GM23338 (cell line): ENCODE data around the gene MFAP4. TPM values are rescaled to one million over a fixed set of nuclear protein-coding genes. Genes with fewer than 3 reads are reported as not detected.

Experiments
- ATAC-seq: fragments of 200-7000 bp; cut with Tn5 transposase; 3 replicates; pipeline ENCODE4 v1.9.1; 2020
- DNase-seq: peaks from one replicate; pipeline ENCODE4 v3.0.0-alpha.2; 2015; ENCODE audit warnings: low spot score
- H2AFZ ChIP-seq: fragments of 200-600 bp; sonication (generic); 2 replicates; pipeline ENCODE4 v1.8.0; 2016; ENCODE audit warnings: antibody characterized with exemption, mild to moderate bottlenecking, moderate library complexity
- H3F3A ChIP-seq: fragments of 200-600 bp; sonication (generic); replicated peaks from 2 replicates; pipeline ENCODE4 v1.8.0; 2017; ENCODE audit warnings: antibody characterized with exemption, mixed run types, low read depth
- H3K27ac ChIP-seq: fragments of 200-600 bp; sonication (generic); 2 replicates; pipeline ENCODE4 v1.6.1; 2016; ENCODE audit warnings: low read depth
- H3K27me3 ChIP-seq: fragments of 200-600 bp; sonication (generic); 2 replicates; pipeline ENCODE4 v1.8.0; 2016; ENCODE audit warnings: mild to moderate bottlenecking, mixed run types, moderate library complexity; ENCODE audit not compliant: insufficient read depth
- H3K36me3 ChIP-seq: fragments of 200-600 bp; sonication (generic); 2 replicates; pipeline ENCODE4 v1.8.0; 2016; ENCODE audit warnings: mild to moderate bottlenecking; ENCODE audit not compliant: insufficient read depth
- H3K4me1 ChIP-seq: fragments of 200-600 bp; sonication (generic); 2 replicates; pipeline ENCODE4 v1.8.0; 2016; ENCODE audit warnings: mild to moderate bottlenecking, moderate library complexity; ENCODE audit not compliant: insufficient read depth
- H3K4me2 ChIP-seq: fragments of 200-600 bp; sonication (generic); 2 replicates; pipeline ENCODE4 v1.7.1; 2017; ENCODE audit warnings: mixed run types
- H3K4me3 ChIP-seq: fragments of 200-600 bp; sonication (generic); 2 replicates; pipeline ENCODE4 v1.6.1; 2016; ENCODE audit warnings: mixed run types
- H3K79me2 ChIP-seq: fragments of 200-600 bp; sonication (generic); replicated peaks from 2 replicates; pipeline ENCODE4 v1.8.0; 2017; ENCODE audit warnings: mild to moderate bottlenecking; ENCODE audit not compliant: insufficient read depth
- H3K9me2 ChIP-seq: fragments of 200-600 bp; sonication (generic); 2 replicates; pipeline ENCODE4 v1.8.0; 2017; ENCODE audit not compliant: insufficient read depth
- H4K20me1 ChIP-seq: fragments of 200-600 bp; sonication (generic); replicated peaks from 2 replicates; pipeline ENCODE4 v1.8.0; 2017; ENCODE audit warnings: mild to moderate bottlenecking; ENCODE audit not compliant: insufficient read depth
- H3K27ac Mint-ChIP-seq: 2 replicates; pipeline ENCODE4 v1.8.0; 2020; ENCODE audit warnings: inconsistent platforms, mild to moderate bottlenecking, moderate library complexity, mixed read lengths
- H3K27me3 Mint-ChIP-seq: 3 replicates; pipeline ENCODE4 v1.8.0; 2022; ENCODE audit warnings: low read depth, mild to moderate bottlenecking, moderate library complexity, mixed read lengths, inconsistent platforms; ENCODE audit not compliant: insufficient read depth, poor library complexity
- H3K36me3 Mint-ChIP-seq: 3 replicates; pipeline ENCODE4 v1.8.0; 2021; ENCODE audit warnings: low read depth, mild to moderate bottlenecking, inconsistent platforms, moderate library complexity, mixed read lengths
- H3K4me1 Mint-ChIP-seq: 3 replicates; pipeline ENCODE4 v1.8.0; 2020; ENCODE audit warnings: mild to moderate bottlenecking, inconsistent platforms, mixed read lengths
- H3K4me3 Mint-ChIP-seq: 3 replicates; pipeline ENCODE4 v1.8.0; 2021; ENCODE audit warnings: moderate library complexity, mild to moderate bottlenecking, inconsistent platforms, mixed read lengths
- H3K9me3 Mint-ChIP-seq: 3 replicates; pipeline ENCODE4 v1.8.0; 2020; ENCODE audit warnings: moderate library complexity, mild to moderate bottlenecking, inconsistent platforms, mixed read lengths
- NANOG ChIP-seq: IDR thresholded peaks from 2 replicates; pipeline ENCODE4 v1.6.1; 2016; ENCODE audit warnings: antibody characterized with exemption, borderline replicate concordance
- POLR2AphosphoS5 ChIP-seq: IDR thresholded peaks from 2 replicates; pipeline ENCODE4 v1.6.1; 2016; ENCODE audit warnings: antibody characterized with exemption, low read depth
- STAT1 ChIP-seq: IDR thresholded peaks from one replicate; pipeline ENCODE4 v1.6.1; 2016; ENCODE audit warnings: antibody characterized with exemption; ENCODE audit not compliant: unreplicated experiment
- ZNF114 ChIP-seq: fragments of 250-450 bp; sonication (Bioruptor Pico); IDR thresholded peaks from 2 replicates; pipeline ENCODE4 v1.5.0; 2020; ENCODE audit warnings: mild to moderate bottlenecking, moderate library complexity
- ZNF331 ChIP-seq: fragments of 250-450 bp; sonication (Bioruptor Pico); IDR thresholded peaks from 2 replicates; pipeline ENCODE4 v1.5.0; 2020; ENCODE audit warnings: low read depth, mild to moderate bottlenecking, moderate library complexity
- polyA plus RNA-seq: library from polyadenylated mRNA; unstranded; fragments of >200 nt; fragmentation: Nextera tagmentation; extraction: Ambion mirVana; gene quantifications from 2 replicates; pipeline ENCODE4 v1.2.1, GENCODE V29; 2016
- total RNA-seq: library from RNA; depleted of rRNA; stranded (reverse); fragments of >200 nt; shearing (Covaris generic); gene quantifications from 2 replicates; pipeline ENCODE4 v1.2.3, GENCODE V29; 2014
- TF ChIP-seq, protein P1 (sequence below), 2 experiments: fragments of 200-600 bp in 1 of 2; sonication (generic) in 1 of 2; conservative IDR thresholded peaks; 2 replicates each; pipeline versions ENCODE4 v1.5.1 to v1.6.1; 2016 to 2017; ENCODE audit warnings: antibody characterized with exemption in 2 of 2, low read depth in 2 of 2, mild to moderate bottlenecking in 2 of 2, moderate library complexity in 1 of 2
- TF ChIP-seq, protein P2 (sequence below): IDR thresholded peaks from 2 replicates; pipeline ENCODE4 v1.6.1; 2016; ENCODE audit warnings: antibody characterized with exemption
- TF ChIP-seq, protein P3 (sequence below): IDR thresholded peaks from one replicate; pipeline ENCODE4 v1.6.1; 2018; ENCODE audit warnings: antibody characterized with exemption; ENCODE audit not compliant: unreplicated experiment
- TF ChIP-seq, protein P4 (sequence below): fragments of 250-450 bp; sonication (Bioruptor Pico); IDR thresholded peaks from 2 replicates; pipeline ENCODE4 v1.5.0; 2020; ENCODE audit warnings: mild to moderate bottlenecking, moderate library complexity

MFAP4 gene
- total and polyA plus RNA-seq, 2 experiments from 2014 or later = 7.7 to 9.7 TPM

DNA sequence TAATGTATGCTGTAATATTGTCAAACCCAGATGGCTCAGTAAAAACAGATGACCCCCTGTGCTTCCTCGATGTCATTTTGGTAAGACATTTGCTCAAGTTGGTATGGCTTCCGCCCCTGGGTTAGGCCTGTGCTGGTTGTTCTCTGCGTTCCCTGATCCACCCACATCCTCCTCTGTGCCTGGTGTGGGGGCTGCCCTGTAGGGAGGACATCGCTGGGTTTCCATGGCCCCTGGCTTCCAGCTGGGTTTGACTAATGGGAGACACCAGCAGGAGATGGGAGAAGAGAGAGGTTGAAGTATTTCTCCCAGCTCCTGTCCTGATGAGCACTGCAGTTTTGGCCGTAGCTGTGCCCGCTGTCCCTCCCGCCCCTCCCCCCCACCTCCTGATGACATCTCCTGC, 4.4 kb upstream of the MFAP4 start:
- Histone ChIP-seq H4K20me1 (no peaks in the 10 kb centered on the region), H2AFZ (no peak overlapping the region), H3K27ac (no peak overlapping the region), H3K4me3 (no peak overlapping the region), H3K79me2 (no peaks in the 10 kb centered on the region), H3F3A (peaks cover 6% of the 10 kb centered on the region; the same call in 1 of the 2 replicates), H3K4me2 (no peak overlapping the region), H3K9me2 (no peaks in the 10 kb centered on the region), H3K27me3 (no peaks in the 10 kb centered on the region), H3K36me3 (no peaks in the 10 kb centered on the region; the same call in 1 of the 2 replicates), H3K4me1 (peaks cover 27% of the 10 kb centered on the region)
- Mint-ChIP-seq H3K27ac (no peak overlapping the region), H3K27me3 (peaks cover 8% of the 10 kb centered on the region), H3K9me3 (no peaks in the 10 kb centered on the region), H3K4me3 (no peak overlapping the region), H3K36me3 (no peaks in the 10 kb centered on the region; the same call in 2 of the 3 replicates), H3K4me1 (peaks cover 39% of the 10 kb centered on the region)
- ATAC-seq (no peak), DNase-seq (no peak)
- TF ChIP-seq POLR2AphosphoS5 (no peak), STAT1 (no peak), ZNF114 (CRISPR knock-in tag) (no peak), NANOG (no peak)
- TF ChIP-seq, protein P1, sequence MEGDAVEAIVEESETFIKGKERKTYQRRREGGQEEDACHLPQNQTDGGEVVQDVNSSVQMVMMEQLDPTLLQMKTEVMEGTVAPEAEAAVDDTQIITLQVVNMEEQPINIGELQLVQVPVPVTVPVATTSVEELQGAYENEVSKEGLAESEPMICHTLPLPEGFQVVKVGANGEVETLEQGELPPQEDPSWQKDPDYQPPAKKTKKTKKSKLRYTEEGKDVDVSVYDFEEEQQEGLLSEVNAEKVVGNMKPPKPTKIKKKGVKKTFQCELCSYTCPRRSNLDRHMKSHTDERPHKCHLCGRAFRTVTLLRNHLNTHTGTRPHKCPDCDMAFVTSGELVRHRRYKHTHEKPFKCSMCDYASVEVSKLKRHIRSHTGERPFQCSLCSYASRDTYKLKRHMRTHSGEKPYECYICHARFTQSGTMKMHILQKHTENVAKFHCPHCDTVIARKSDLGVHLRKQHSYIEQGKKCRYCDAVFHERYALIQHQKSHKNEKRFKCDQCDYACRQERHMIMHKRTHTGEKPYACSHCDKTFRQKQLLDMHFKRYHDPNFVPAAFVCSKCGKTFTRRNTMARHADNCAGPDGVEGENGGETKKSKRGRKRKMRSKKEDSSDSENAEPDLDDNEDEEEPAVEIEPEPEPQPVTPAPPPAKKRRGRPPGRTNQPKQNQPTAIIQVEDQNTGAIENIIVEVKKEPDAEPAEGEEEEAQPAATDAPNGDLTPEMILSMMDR (conservative IDR thresholded peaks at IDR 0.05; ENCODE audit: low read depth in 2 of 2) = no peak
- TF ChIP-seq, protein P2, sequence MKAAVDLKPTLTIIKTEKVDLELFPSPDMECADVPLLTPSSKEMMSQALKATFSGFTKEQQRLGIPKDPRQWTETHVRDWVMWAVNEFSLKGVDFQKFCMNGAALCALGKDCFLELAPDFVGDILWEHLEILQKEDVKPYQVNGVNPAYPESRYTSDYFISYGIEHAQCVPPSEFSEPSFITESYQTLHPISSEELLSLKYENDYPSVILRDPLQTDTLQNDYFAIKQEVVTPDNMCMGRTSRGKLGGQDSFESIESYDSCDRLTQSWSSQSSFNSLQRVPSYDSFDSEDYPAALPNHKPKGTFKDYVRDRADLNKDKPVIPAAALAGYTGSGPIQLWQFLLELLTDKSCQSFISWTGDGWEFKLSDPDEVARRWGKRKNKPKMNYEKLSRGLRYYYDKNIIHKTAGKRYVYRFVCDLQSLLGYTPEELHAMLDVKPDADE = no peak

DNA sequence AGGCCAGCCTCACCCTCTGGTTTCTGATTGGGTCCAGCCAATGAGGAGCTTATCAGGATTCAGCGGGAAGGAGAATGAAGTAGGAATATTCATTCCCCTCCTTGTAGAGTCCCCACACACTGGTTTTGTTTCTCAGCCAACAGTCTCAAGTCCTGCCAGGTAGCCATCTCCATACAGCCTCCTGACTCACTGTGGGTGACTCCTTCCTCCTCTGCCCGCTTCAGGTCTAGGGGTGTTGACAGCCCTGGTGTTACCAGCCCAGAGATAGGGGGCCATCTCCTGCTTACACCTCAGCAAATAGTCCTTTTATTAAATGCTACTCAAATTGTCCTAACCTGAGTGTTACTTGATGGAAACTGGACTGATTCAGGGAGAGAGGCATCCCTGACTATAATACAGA, 4.0 kb upstream of the MFAP4 start:
- Histone ChIP-seq H3K27ac (no peak overlapping the region), H3K27me3 (no peaks in the 10 kb centered on the region), H3F3A (peaks cover 11% of the 10 kb centered on the region), H2AFZ (no peak overlapping the region), H3K4me1 (peaks cover 29% of the 10 kb centered on the region), H3K79me2 (no peaks in the 10 kb centered on the region), H4K20me1 (no peaks in the 10 kb centered on the region), H3K9me2 (no peaks in the 10 kb centered on the region), H3K4me3 (no peak overlapping the region), H3K4me2 (no peak overlapping the region), H3K36me3 (no peaks in the 10 kb centered on the region; the same call in 1 of the 2 replicates)
- no peak overlapping the region for H3K27ac Mint-ChIP-seq
- DNase-seq (no peak), ATAC-seq (no peak)
- no peaks in the 10 kb centered on the region for H3K9me3 Mint-ChIP-seq
- H3K4me3 Mint-ChIP-seq = no peak overlapping the region
- peaks cover 43% of the 10 kb centered on the region for H3K4me1 Mint-ChIP-seq
- peaks cover 8% of the 10 kb centered on the region for H3K27me3 Mint-ChIP-seq
- peaks cover 3% of the 10 kb centered on the region; the same call in 1 of the 3 replicates for H3K36me3 Mint-ChIP-seq
- TF ChIP-seq, protein P3, sequence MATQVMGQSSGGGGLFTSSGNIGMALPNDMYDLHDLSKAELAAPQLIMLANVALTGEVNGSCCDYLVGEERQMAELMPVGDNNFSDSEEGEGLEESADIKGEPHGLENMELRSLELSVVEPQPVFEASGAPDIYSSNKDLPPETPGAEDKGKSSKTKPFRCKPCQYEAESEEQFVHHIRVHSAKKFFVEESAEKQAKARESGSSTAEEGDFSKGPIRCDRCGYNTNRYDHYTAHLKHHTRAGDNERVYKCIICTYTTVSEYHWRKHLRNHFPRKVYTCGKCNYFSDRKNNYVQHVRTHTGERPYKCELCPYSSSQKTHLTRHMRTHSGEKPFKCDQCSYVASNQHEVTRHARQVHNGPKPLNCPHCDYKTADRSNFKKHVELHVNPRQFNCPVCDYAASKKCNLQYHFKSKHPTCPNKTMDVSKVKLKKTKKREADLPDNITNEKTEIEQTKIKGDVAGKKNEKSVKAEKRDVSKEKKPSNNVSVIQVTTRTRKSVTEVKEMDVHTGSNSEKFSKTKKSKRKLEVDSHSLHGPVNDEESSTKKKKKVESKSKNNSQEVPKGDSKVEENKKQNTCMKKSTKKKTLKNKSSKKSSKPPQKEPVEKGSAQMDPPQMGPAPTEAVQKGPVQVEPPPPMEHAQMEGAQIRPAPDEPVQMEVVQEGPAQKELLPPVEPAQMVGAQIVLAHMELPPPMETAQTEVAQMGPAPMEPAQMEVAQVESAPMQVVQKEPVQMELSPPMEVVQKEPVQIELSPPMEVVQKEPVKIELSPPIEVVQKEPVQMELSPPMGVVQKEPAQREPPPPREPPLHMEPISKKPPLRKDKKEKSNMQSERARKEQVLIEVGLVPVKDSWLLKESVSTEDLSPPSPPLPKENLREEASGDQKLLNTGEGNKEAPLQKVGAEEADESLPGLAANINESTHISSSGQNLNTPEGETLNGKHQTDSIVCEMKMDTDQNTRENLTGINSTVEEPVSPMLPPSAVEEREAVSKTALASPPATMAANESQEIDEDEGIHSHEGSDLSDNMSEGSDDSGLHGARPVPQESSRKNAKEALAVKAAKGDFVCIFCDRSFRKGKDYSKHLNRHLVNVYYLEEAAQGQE = no peak
- no peak for TF ChIP-seq ZNF331 (CRISPR knock-in tag)
- TF ChIP-seq, protein P4, sequence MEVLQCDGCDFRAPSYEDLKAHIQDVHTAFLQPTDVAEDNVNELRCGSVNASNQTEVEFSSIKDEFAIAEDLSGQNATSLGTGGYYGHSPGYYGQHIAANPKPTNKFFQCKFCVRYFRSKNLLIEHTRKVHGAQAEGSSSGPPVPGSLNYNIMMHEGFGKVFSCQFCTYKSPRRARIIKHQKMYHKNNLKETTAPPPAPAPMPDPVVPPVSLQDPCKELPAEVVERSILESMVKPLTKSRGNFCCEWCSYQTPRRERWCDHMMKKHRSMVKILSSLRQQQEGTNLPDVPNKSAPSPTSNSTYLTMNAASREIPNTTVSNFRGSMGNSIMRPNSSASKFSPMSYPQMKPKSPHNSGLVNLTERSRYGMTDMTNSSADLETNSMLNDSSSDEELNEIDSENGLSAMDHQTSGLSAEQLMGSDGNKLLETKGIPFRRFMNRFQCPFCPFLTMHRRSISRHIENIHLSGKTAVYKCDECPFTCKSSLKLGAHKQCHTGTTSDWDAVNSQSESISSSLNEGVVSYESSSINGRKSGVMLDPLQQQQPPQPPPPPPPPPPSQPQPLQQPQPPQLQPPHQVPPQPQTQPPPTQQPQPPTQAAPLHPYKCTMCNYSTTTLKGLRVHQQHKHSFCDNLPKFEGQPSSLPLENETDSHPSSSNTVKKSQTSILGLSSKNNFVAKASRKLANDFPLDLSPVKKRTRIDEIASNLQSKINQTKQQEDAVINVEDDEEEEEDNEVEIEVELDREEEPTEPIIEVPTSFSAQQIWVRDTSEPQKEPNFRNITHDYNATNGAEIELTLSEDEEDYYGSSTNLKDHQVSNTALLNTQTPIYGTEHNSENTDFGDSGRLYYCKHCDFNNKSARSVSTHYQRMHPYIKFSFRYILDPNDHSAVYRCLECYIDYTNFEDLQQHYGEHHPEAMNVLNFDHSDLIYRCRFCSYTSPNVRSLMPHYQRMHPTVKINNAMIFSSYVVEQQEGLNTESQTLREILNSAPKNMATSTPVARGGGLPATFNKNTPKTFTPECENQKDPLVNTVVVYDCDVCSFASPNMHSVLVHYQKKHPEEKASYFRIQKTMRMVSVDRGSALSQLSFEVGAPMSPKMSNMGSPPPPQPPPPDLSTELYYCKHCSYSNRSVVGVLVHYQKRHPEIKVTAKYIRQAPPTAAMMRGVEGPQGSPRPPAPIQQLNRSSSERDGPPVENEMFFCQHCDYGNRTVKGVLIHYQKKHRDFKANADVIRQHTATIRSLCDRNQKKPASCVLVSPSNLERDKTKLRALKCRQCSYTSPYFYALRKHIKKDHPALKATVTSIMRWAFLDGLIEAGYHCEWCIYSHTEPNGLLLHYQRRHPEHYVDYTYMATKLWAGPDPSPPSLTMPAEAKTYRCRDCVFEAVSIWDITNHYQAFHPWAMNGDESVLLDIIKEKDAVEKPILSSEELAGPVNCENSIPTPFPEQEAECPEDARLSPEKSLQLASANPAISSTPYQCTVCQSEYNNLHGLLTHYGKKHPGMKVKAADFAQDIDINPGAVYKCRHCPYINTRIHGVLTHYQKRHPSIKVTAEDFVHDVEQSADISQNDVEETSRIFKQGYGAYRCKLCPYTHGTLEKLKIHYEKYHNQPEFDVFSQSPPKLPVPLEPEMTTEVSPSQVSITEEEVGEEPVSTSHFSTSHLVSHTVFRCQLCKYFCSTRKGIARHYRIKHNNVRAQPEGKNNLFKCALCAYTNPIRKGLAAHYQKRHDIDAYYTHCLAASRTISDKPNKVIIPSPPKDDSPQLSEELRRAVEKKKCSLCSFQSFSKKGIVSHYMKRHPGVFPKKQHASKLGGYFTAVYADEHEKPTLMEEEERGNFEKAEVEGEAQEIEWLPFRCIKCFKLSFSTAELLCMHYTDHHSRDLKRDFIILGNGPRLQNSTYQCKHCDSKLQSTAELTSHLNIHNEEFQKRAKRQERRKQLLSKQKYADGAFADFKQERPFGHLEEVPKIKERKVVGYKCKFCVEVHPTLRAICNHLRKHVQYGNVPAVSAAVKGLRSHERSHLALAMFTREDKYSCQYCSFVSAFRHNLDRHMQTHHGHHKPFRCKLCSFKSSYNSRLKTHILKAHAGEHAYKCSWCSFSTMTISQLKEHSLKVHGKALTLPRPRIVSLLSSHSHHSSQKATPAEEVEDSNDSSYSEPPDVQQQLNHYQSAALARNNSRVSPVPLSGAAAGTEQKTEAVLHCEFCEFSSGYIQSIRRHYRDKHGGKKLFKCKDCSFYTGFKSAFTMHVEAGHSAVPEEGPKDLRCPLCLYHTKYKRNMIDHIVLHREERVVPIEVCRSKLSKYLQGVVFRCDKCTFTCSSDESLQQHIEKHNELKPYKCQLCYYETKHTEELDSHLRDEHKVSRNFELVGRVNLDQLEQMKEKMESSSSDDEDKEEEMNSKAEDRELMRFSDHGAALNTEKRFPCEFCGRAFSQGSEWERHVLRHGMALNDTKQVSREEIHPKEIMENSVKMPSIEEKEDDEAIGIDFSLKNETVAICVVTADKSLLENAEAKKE (CRISPR knock-in tag) = no peak
- no peak for TF ChIP-seq ZNF114 (CRISPR knock-in tag)
